Measurements from ENCODE around the gene CLDN8. TPM values are rescaled to one million over a fixed set of nuclear protein-coding genes. Genes with fewer than 3 reads are reported as not detected.

Gene CLDN8
- total RNA-seq, 2 donors from 2014 or later: 65.7 to 89.0 TPM

DNA sequence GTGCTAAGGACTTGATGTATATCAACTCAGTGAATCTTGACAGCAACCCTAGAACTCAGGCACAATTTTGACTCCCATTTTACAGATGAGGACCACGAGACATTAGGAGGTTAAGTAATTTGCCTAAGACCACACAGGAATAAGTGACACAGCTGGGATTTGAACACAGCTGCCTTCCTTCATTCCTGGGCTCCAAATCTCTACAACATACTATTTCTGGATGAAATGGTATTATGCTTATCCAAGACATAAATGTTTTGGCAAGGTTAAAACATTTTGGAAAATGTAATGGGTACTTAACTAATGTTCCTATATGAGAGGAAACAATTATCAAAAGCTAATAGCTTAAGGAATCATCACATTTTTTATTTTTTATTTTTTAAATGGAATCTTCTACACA is 4.8 kb downstream of the CLDN8 start:
- no peak for DNase-seq
- ATAC-seq: no peak
- intact Hi-C loops (cut with DNase I, micrococcal nuclease): no loop called here

DNA sequence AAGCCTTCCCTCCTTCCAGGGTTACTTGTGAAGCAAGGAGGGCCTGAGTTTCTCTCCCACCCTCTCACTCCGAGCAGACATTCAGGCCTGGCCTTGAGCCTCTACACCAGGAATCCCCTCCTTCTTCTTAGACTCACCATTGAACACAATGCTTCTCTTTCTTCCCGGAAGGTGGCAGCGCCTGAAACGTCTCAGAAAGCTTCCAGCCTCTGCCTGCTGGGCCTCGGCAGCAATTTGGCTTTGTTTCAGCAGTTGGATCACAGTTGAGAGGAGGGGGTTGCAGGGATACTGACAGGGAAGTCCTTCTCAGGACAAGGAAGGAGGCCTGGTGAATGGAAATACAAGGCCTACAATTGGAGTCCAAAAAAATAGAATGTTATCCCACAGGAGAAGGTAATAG is 6.3 kb downstream of the CLDN8 start:
- ATAC-seq: no peak
- intact Hi-C loops (cut with DNase I, micrococcal nuclease): no loop called here
- no peak for DNase-seq

DNA sequence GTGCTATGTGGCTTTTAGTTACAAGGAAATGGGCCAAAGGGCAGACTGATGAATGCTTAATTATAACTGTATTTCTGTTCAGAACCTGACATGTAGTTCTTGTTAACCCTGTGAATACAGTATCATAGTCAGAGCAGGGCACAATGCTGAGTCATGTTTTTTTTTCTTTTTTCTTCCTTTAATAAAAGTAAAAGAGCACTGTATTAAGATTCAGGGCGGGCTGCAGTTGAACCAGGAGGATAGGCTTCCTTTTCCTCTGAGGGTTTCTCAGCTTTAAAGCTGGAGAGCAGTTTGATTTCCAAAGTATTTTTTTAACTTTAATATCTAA is 8.7 kb downstream of the CLDN8 start:
- no peak for DNase-seq
- intact Hi-C loops (cut with DNase I, micrococcal nuclease): no loop called here

DNA sequence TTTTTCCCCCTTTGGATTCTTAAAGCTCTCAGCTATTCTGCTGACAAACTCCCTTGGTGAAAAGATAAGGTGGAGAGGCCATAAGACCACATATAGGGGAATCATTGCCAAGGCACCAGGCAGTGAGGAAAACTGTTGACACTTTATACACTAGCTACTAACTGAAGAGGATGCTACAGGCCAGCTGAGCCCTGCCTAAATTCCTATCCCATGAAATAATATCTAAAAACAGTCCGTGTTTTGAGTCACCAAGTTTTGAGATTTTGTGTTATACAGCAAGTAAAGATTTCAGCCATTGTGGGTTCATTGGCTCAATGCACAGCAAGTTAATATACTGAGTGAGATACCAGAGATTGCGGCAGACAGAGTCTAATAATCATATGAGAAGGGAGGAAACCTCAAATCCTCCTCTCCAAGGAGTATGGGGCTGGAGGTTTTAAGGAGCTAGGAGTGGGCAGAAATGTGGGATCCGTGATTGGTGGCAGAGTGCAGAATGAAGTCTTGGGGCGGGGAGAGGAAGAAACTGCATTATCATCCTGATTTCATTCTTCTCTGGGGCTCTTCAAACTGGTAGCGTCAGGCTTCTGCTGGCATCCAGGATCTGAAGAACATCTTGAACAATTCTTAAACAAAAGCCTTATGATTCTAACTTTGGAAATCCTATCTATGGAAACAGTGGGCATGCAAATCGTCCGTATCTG is 9.2 kb downstream of the CLDN8 start:
- DNase-seq: no peak
- intact Hi-C loops (cut with DNase I, micrococcal nuclease): no loop called here
- no peak for ATAC-seq

More for the DNA sequence above, 8.7 kb downstream of the CLDN8 start:
- ATAC-seq: no peak

DNA sequence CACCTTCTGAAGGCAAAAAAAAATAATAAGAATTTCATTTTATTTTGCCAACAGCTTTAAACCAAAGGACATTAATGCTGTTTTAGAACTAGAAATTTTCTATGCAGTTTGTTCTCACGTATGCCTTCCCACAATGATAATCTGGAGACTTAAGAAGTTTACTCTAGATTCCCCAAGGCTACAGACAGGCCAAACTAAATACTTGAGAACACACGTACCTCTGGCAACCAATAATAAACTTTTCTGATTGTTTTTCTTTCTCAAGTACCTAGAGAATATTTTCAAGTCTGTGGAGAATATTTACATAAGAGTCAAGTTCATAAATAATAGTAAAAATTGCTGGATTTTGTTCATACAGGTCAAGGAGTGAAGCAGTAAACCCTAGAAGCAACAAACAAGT is 15.9 kb downstream of the CLDN8 start:
- intact Hi-C loops (cut with DNase I, micrococcal nuclease): no loop called here
- DNase-seq (no peak), ATAC-seq (no peak)

DNA sequence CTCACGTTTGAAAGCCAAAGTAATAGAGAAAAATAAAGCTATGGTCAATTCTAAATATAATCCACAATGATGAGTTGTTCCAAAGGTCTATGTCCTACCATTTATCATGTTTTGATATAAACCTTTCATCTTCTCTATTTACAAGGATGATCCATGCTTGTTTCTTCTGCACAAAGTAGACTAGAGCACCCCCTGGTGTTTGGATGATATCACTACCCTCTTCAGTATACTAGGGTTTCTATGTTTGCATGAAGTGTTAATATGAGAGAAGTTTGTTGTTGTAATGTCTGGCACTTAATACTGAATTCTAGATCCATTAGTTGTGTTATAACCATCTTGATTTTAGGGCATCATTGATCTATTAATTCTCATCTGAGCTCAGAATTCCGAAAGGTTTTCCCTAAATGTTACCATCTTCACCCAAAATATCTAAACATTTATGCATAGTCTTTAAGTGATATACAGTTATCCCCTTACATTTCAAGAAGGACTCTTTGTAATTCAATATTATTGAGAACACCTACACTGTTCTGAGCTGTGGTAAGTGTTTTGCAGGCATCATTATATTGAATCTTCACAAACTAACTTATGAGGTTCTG is 21.1 kb downstream of the CLDN8 start:
- intact Hi-C loops (cut with DNase I, micrococcal nuclease): no loop called here
- ATAC-seq (peak; percentile 81), DNase-seq (no peak)

DNA sequence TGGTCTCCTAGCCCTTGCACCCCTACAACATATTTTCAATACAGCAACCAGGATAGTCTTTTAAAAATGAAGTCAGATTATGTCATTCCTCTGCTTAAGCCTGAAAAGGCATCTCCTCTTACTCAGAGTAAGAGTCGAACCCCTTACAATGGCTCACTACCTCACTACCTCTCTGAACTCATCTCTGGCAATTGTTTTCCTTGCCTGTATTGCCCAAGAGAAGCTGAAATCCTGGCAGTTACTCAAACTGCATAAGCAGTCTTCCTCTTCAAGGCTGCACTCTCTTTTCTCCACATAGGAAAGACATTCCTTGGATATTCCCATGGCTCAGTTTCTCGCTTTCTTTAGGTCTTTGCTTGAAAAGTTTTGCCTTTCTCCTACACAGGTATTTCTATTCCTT is 22.7 kb downstream of the CLDN8 start:
- ATAC-seq (no peak), DNase-seq (no peak)
- intact Hi-C loops (cut with DNase I, micrococcal nuclease): no loop called here

DNA sequence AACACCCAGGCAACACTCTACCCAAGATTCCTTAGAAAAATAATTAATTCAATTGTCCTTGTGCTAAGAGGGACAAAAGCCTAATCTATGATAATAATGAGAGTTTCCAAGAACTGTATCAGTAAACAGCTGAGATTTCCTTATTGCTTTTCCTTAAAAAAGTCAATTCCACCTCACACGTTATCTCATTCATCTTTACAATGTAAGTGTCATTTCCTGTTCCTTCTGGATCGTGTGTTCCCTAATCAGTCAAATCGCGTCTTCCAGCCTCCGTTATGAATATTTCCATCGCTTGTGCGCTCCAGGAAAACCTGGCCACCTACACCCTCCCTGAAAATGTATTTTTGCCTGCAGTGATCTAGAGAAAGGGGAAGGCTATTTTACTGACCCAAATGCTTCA is 25.3 kb downstream of the CLDN8 start:
- intact Hi-C loops (cut with DNase I, micrococcal nuclease): no loop called here
- no peak for DNase-seq
- ATAC-seq: peak; percentile 74

DNA sequence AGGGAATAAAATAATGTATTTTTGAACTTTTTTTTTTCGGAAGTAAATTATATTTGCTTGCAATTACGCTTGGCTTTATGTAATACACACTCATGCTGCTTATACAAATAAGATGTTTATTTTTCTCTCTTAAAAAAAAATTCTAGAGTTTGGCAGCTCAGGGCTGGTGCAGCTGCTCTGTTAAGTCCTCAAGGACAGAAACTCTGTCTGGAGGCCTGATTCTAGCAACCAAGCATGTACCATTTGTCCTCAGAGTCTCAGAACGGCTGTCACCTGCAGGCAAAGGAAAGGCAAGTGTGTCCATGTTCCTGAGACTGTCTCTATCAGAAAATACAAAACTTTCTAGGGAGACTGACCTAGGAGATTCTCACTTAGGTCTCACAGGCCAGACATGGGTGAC is 26.1 kb downstream of the CLDN8 start:
- no peak for DNase-seq
- ATAC-seq: no peak
- intact Hi-C loops (cut with DNase I, micrococcal nuclease): no loop called here

DNA sequence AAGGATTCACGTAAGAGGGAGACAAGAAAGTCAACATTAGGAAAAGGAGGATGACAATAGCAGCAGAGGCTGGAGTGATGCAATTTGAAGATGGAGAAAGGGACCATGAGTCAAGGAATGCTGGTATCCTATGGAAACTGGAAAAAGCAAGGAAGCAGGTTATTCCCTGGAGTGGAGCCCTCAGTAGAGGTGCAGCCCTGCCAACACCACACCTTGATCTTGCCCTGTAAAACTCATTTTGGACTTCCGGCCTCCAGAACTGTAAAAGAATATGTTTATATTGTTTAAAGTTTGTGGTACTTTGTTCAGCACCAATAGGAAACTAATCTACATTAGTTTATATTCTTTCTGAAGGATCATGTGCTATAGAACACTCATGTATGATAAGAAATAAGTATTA is 29.7 kb downstream of the CLDN8 start:
- ATAC-seq: peak; percentile 90
- intact Hi-C loops (cut with DNase I, micrococcal nuclease): no loop called here
- DNase-seq: peak in 1 of 2 donors; percentile 19

DNA sequence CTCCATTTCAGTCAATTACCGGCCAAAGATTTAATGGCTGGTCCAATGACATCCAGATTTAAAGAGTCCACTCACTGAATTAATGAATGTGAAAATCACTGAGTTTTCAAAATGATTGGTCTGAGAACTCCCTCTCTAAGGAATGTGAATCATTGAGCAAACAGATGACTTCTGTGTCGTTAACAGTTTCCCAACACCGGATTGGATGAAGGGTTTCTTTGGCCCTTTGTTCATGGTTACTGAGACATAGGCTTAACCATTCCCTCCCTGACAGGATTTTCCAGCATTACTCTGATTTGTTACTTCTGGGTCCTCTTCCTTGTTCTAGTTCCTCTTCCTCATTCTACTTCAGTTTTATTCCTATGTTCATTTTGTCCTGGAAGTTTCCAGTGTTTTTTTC is 47.8 kb downstream of the CLDN8 start:
- DNase-seq: no peak
- ATAC-seq: no peak
- intact Hi-C loops (cut with DNase I, micrococcal nuclease): no loop called here

DNA sequence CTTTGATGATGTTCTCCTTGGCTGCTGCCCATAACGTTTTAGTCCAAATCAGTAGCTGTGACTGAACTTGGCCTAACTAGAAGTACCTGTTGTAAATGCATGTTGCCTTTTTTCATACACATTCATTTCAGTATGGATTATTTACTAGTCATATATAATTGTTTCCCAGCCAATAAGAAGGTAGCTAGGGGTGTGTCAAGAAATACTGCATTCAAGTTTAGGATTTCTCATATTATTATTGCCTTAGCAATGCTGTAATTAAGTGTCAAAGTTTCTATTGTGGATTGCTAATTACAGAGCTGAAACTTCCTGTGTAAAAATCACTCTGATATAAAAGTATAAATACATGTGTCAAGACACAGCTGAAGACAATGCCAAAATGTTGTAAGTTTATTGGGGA is 49.2 kb downstream of the CLDN8 start, which contains the start of gene CLDN17:
Gene CLDN17, minus strand, starts transcription at position 101 of the 400 bp plus-strand sequence. CDS start 188 bp downstream, outside the sequence.
- DNase-seq: no peak
- intact Hi-C loops (cut with DNase I, micrococcal nuclease): no loop called here
- ATAC-seq: no peak

DNA sequence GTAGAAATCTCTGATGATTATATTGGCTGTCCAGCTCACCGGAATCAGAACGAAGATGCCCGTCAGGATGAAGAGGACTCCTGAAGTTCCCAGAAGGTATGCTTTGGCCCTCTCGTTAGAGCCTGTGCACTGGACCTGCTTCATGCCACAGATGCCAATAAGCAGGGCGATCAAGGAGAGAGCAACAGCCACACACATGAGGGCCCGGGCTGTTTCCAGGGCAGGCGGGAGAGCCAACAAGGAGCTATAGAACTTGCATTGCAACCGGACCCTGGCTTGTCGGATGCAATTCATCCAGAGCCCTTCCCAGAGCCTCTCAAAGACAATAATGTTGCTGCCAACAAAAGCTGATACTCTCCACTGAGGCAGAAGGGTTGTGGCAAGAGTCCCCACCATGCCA is 49.7 kb downstream of the CLDN8 start:
- intact Hi-C loops (cut with DNase I, micrococcal nuclease): no loop called here
- DNase-seq (no peak), ATAC-seq (no peak)

DNA sequence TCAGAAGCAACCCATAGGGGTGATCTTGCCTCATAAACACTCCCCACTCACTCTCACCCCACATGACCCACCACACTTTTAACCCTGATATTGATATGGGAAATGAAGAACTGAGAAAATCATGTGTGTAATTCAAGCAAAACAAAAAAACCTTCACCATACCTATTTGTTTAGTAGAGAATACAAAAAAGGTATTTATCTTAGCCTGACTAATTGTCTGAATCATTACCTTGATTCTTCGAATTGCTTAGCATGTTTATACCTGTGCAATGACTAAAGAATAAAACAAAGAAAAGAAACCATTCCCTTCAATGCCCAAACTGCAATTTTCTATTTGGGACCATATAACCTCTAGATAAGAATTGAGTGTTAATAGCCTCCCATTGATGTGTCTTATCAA is 51.1 kb downstream of the CLDN8 start:
- intact Hi-C loops (cut with DNase I, micrococcal nuclease): no loop called here
- ATAC-seq (no peak), DNase-seq (no peak)

Other genes with a start within 250 kb of the CLDN8 start
- not detected for gene CLDN17, start 49.3 kb downstream of the CLDN8 start, total RNA-seq
- gene KRTAP24-1, start 66.9 kb upstream of the CLDN8 start, total RNA-seq: not detected
- gene KRTAP25-1, start 73.4 kb upstream of the CLDN8 start, total RNA-seq: not detected
- not detected for gene KRTAP26-1, start 104.2 kb upstream of the CLDN8 start, total RNA-seq
- gene KRTAP27-1, start 121.6 kb upstream of the CLDN8 start, total RNA-seq: not detected
- gene KRTAP23-1, start 132.5 kb upstream of the CLDN8 start, total RNA-seq: not detected
- gene KRTAP13-2, start 156.2 kb upstream of the CLDN8 start, total RNA-seq: 1 to 10 TPM; 1.9 to 10.0 TPM
- gene KRTAP13-1, start 179.9 kb upstream of the CLDN8 start, total RNA-seq: not detected
- not detected for gene KRTAP13-3, start 209.8 kb upstream of the CLDN8 start, total RNA-seq
- not detected for gene KRTAP13-4, start 214.1 kb upstream of the CLDN8 start, total RNA-seq
- gene KRTAP15-1, start 224.2 kb upstream of the CLDN8 start, total RNA-seq: not detected

Measured in left colon (tissue), 2 donors.